Neuronal stem cell (in vitro differentiated cells): Measurements from ENCODE around the gene TRAPPC3.

ENCODE experiments used
- DNase-seq: peaks from one replicate; pipeline ENCODE4 v3.0.0-alpha.2; 2013; ENCODE audit warnings: low spot score
- H2AFZ ChIP-seq: one replicate; pipeline ENCODE4 v1.6.1; 2013; ENCODE audit warnings: mild to moderate bottlenecking, low read length, inconsistent platforms
- H2AK5ac ChIP-seq: 2 replicates; pipeline ENCODE4 v1.6.1; 2013; ENCODE audit warnings: low read depth, mild to moderate bottlenecking, inconsistent platforms, low read length, moderate library complexity, mixed read lengths
- H2BK120ac ChIP-seq: 2 replicates; pipeline ENCODE4 v1.6.1; 2013; ENCODE audit warnings: low read depth, mild to moderate bottlenecking, inconsistent platforms, low read length, moderate library complexity, mixed read lengths
- H2BK12ac ChIP-seq: one replicate; pipeline ENCODE4 v1.6.1; 2013; ENCODE audit warnings: low read length, inconsistent platforms
- H2BK15ac ChIP-seq: 2 replicates; pipeline ENCODE4 v1.6.1; 2013; ENCODE audit warnings: mild to moderate bottlenecking, low read length, inconsistent platforms, mixed read lengths
- H2BK5ac ChIP-seq: one replicate; pipeline ENCODE4 v1.6.1; 2013; ENCODE audit warnings: inconsistent platforms, mild to moderate bottlenecking, low read length, moderate library complexity
- H3K14ac ChIP-seq: one replicate; pipeline ENCODE4 v1.6.1; 2013; ENCODE audit warnings: low read length, inconsistent platforms
- H3K18ac ChIP-seq: 2 replicates; pipeline ENCODE4 v1.6.1; 2013; ENCODE audit warnings: low read length, inconsistent platforms
- H3K23ac ChIP-seq: 2 replicates; pipeline ENCODE4 v1.6.1; 2013; ENCODE audit warnings: low read depth, mild to moderate bottlenecking, mixed read lengths, low read length, inconsistent platforms; ENCODE audit not compliant: poor library complexity
- H3K27ac ChIP-seq: replicated peaks from 3 replicates; pipeline ENCODE4 v1.5.1; 2013; ENCODE audit warnings: low read length, inconsistent platforms
- H3K27me3 ChIP-seq, 3 experiments: 2 replicates each; pipeline ENCODE4 v1.6.1; 2013; ENCODE audit warnings: low read length in 3 of 3, mild to moderate bottlenecking in 2 of 3, inconsistent platforms in 1 of 3, low read depth in 1 of 3, mixed read lengths in 1 of 3, moderate library complexity in 1 of 3; ENCODE audit not compliant: control insufficient read depth in 3 of 3, insufficient read depth in 3 of 3
- H3K36me3 ChIP-seq, 2 donors: replicated peaks in 1 of 2; 2 replicates each; pipeline ENCODE4 v1.6.1; 2013; ENCODE audit warnings: low read length in 2 of 2; ENCODE audit not compliant: control insufficient read depth in 2 of 2, insufficient read depth in 2 of 2
- H3K4ac ChIP-seq: 2 replicates; pipeline ENCODE4 v1.6.1; 2013; ENCODE audit warnings: inconsistent platforms, mild to moderate bottlenecking, low read length, moderate library complexity
- H3K4me1 ChIP-seq, 2 donors: 1 replicate in 1 of 2; 2 replicates in 1 of 2; pipeline ENCODE4 v1.6.1; 2013; ENCODE audit warnings: low read length in 2 of 2, low read depth in 1 of 2; ENCODE audit not compliant: control insufficient read depth in 2 of 2, insufficient read depth in 1 of 2
- H3K4me2 ChIP-seq: one replicate; pipeline ENCODE4 v1.6.1; 2013; ENCODE audit warnings: mild to moderate bottlenecking, low read length, inconsistent platforms; ENCODE audit not compliant: insufficient read depth, poor library complexity, severe bottlenecking
- H3K4me3 ChIP-seq, 2 donors: 2 replicates each; pipeline ENCODE4 v1.5.1; 2013; ENCODE audit warnings: low read length in 2 of 2, mild to moderate bottlenecking in 2 of 2, inconsistent platforms in 1 of 2, moderate library complexity in 1 of 2
- H3K79me1 ChIP-seq: one replicate; pipeline ENCODE4 v1.6.1; 2013; ENCODE audit warnings: low read depth, mild to moderate bottlenecking, inconsistent platforms, low read length, moderate library complexity
- H3K9ac ChIP-seq: one replicate; pipeline ENCODE4 v1.6.1; 2013; ENCODE audit warnings: mild to moderate bottlenecking, low read depth, low read length, inconsistent platforms; ENCODE audit not compliant: poor library complexity
- H3K9me3 ChIP-seq, 2 donors: replicated peaks in 1 of 2; 2 replicates each; pipeline versions ENCODE3 to v1.6.1; 2013; ENCODE audit warnings: low read length in 2 of 2, mild to moderate bottlenecking in 2 of 2, inconsistent platforms in 1 of 2, low read depth in 1 of 2, mixed read lengths in 1 of 2, moderate library complexity in 1 of 2; ENCODE audit not compliant: control insufficient read depth in 2 of 2, insufficient read depth in 1 of 2
- H4K8ac ChIP-seq: one replicate; pipeline ENCODE4 v1.6.1; 2013; ENCODE audit warnings: low read depth, mild to moderate bottlenecking, inconsistent platforms, low read length, moderate library complexity
- H4K91ac ChIP-seq: one replicate; pipeline ENCODE4 v1.6.1; 2013; ENCODE audit warnings: low read length, low read depth, mild to moderate bottlenecking, inconsistent platforms; ENCODE audit not compliant: poor library complexity
- WGBS, 2 donors: extraction: QIAGEN DNeasy Blood & Tissue Kit; methylation state at CpG; one replicate each; pipeline ENCODE4 v1.1.7; 2013; ENCODE audit warnings: missing lambda C conversion rate in 2 of 2, mixed read lengths in 1 of 2; ENCODE audit not compliant: insufficient read length in 2 of 2, insufficient replicate concordance in 1 of 2; ENCODE audit errors: extremely low coverage in 2 of 2; 5-methylcytosine and 5-hydroxymethylcytosine counted together

The TRAPPC3 gene

DNA sequence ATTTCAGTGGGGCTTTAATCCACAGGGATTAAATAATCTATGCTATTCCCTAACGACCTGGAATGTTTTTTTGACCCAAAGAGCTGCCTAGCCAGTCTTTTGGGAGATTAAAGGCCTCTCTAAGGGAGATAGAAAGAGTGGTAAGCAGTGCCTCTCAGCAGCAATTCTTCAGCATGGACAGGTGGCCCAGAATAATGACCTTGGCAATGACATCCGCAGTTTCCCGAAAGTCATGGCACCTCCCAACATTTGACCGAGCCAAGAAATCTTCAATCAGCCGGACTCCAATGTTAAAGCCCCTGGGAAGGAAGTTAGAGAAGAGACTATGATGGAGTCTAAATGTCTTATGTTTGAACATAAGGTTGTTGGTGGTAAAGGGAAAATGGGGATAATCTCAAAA is 9.8 kb downstream of the TRAPPC3 start:
- Histone ChIP-seq H3K9ac (no peak overlapping the region), H2BK15ac (no peak overlapping the region), H3K4me1 (no peaks in the 10 kb centered on the region), H3K23ac (no peak overlapping the region), H3K79me1 (no peaks in the 10 kb centered on the region), H2AK5ac (no peak overlapping the region), H2BK5ac (no peak overlapping the region), H3K27me3 (no peaks in the 10 kb centered on the region), H4K8ac (no peak overlapping the region), H3K14ac (no peak overlapping the region), H2BK120ac (no peak overlapping the region), H3K18ac (no peak overlapping the region), H3K4me2 (no peak overlapping the region), H3K9me3 (no peaks in the 10 kb centered on the region), H2BK12ac (no peak overlapping the region), H2AFZ (no peak overlapping the region), H3K27ac (no peak overlapping the region), H3K36me3 (peaks cover 0 to 37% of the 10 kb centered on the region in 2 donors), H3K4ac (no peak overlapping the region), H4K91ac (no peak overlapping the region), H3K4me3 (no peak overlapping the region)
- DNase-seq = no peak
- WGBS, 2 donors = no CpG with 5 or more reads among the region's 5 CpGs

DNA sequence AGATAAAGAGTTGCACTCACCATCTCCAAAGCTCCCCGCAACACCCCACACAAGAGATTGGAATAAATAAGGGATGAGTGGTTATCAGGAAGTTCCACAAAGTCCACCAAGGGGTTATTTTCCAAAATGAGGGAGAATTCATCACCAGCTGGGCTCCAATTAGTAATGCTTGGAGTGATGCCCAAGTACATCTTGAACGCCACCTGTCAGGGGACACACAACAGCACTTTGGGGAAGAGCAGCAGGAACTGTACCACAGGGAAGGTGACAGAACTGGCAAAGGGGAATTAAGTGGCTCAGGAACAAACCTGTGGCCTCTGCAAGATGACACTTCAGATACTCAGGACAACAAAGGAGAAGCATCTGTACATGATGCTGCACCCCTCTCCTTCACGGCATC is 11.5 kb downstream of the TRAPPC3 start:
- H3K4me2 ChIP-seq = no peak overlapping the region
- peaks cover 0 to 37% of the 10 kb centered on the region in 2 donors for H3K36me3 ChIP-seq
- H3K14ac ChIP-seq = no peak overlapping the region
- H3K9me3 ChIP-seq = no peaks in the 10 kb centered on the region
- no peak overlapping the region for H2BK15ac ChIP-seq
- no peak overlapping the region for H2AK5ac ChIP-seq
- no peak overlapping the region for H4K8ac ChIP-seq
- H3K18ac ChIP-seq = no peak overlapping the region
- H3K4me3 ChIP-seq = no peak overlapping the region
- H3K23ac ChIP-seq = no peak overlapping the region
- no peak overlapping the region for H2BK120ac ChIP-seq
- no CpG with 5 or more reads among the region's 3 CpGs for WGBS, 2 donors
- no peaks in the 10 kb centered on the region for H3K79me1 ChIP-seq
- H2BK5ac ChIP-seq = no peak overlapping the region
- H3K4ac ChIP-seq = no peak overlapping the region
- no peak overlapping the region for H2BK12ac ChIP-seq
- no peak overlapping the region for H3K27ac ChIP-seq
- no peak overlapping the region for H2AFZ ChIP-seq
- H4K91ac ChIP-seq = no peak overlapping the region
- no peak overlapping the region for H3K9ac ChIP-seq
- DNase-seq = no peak
- peaks cover 0 to 8% of the 10 kb centered on the region in 2 donors for H3K4me1 ChIP-seq
- no peaks in the 10 kb centered on the region for H3K27me3 ChIP-seq

DNA sequence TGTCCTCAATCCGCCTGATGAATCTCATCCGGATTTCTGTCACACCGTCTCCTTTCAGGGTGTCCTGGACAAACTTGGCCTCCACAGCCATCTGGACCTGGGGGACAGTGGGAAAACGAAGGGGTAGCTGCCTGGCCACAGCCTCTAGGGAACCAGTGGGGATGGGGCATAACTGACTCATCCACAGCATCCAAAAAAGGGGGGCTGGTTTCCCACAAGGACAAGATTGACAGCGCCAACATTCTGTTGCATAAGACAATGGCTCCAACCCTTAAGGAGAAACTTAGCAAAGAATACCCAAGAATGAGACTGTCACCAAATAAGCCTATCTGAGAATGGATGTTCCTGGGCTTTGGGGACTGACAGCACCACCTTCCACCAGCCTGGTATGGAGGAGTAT is 12.1 kb downstream of the TRAPPC3 start:
- Histone ChIP-seq H2BK5ac (no peak overlapping the region), H2BK15ac (no peak overlapping the region), H3K4ac (no peak overlapping the region), H2BK120ac (no peak overlapping the region), H3K23ac (no peak overlapping the region), H3K27me3 (no peaks in the 10 kb centered on the region), H4K91ac (no peak overlapping the region), H3K4me1 (peaks cover 0 to 8% of the 10 kb centered on the region in 2 donors), H2AK5ac (no peak overlapping the region), H3K27ac (no peak overlapping the region), H3K36me3 (peaks cover 0 to 37% of the 10 kb centered on the region in 2 donors), H3K9me3 (no peaks in the 10 kb centered on the region), H3K9ac (no peak overlapping the region), H3K79me1 (no peaks in the 10 kb centered on the region), H2BK12ac (no peak overlapping the region), H3K14ac (no peak overlapping the region), H4K8ac (no peak overlapping the region), H3K18ac (no peak overlapping the region), H2AFZ (no peak overlapping the region), H3K4me2 (no peak overlapping the region), H3K4me3 (no peak overlapping the region)
- WGBS, 2 donors = no CpG with 5 or more reads among the region's 5 CpGs
- DNase-seq = no peak

DNA sequence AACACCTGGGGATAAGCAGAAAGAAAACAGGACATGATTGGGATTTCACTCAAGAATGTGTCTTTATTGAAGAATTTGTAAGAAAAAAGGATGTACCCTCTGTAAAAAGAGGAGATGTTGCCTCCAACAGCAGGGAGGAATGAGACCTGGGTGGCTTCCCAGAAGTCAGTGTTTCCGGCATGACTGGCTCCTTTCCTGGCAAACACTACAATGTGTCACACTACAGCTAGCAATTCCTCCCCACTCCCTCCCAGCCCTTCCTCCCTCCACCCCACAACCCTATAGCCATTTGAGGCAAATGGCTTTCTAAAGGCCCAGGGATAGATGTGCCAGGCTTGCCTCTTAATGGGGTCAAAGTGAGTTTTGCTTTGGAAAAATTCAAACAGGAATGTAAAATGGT is 12.8 kb downstream of the TRAPPC3 start:
- no peak overlapping the region for H2BK12ac ChIP-seq
- H2BK5ac ChIP-seq = no peak overlapping the region
- H2AFZ ChIP-seq = no peak overlapping the region
- no peak overlapping the region for H3K4me2 ChIP-seq
- H3K27ac ChIP-seq = no peak overlapping the region
- no peak overlapping the region for H3K18ac ChIP-seq
- no peaks in the 10 kb centered on the region for H3K27me3 ChIP-seq
- H4K91ac ChIP-seq = no peak overlapping the region
- no peak overlapping the region for H3K14ac ChIP-seq
- no peak for DNase-seq
- no peak overlapping the region for H2AK5ac ChIP-seq
- no peak overlapping the region for H3K4ac ChIP-seq
- H2BK15ac ChIP-seq = no peak overlapping the region
- H2BK120ac ChIP-seq = no peak overlapping the region
- no peaks in the 10 kb centered on the region for H3K79me1 ChIP-seq
- no CpG with 5 or more reads among the region's 1 CpG for WGBS, 2 donors
- H4K8ac ChIP-seq = no peak overlapping the region
- H3K4me1 ChIP-seq = peaks cover 0 to 8% of the 10 kb centered on the region in 2 donors
- peaks cover 0 to 37% of the 10 kb centered on the region in 2 donors for H3K36me3 ChIP-seq
- no peak overlapping the region for H3K4me3 ChIP-seq
- H3K9me3 ChIP-seq = no peaks in the 10 kb centered on the region
- no peak overlapping the region for H3K23ac ChIP-seq
- H3K9ac ChIP-seq = no peak overlapping the region
